ENCODE measurements around the gene AFF3.
"Not testable (repeated sequence)": the region's sequence is repeated elsewhere in the genome, so short reads cannot be mapped to it uniquely, and the experiment has no call there.

Gene AFF3

GRCh38 chr2:99775585-99775984 lies 366.8 kb downstream of the AFF3 start:
- no peak overlapping the region for H3K4me3 ChIP-seq (ENCODE audit: low read depth, low read length)
- TF ChIP-seq, protein P1, sequence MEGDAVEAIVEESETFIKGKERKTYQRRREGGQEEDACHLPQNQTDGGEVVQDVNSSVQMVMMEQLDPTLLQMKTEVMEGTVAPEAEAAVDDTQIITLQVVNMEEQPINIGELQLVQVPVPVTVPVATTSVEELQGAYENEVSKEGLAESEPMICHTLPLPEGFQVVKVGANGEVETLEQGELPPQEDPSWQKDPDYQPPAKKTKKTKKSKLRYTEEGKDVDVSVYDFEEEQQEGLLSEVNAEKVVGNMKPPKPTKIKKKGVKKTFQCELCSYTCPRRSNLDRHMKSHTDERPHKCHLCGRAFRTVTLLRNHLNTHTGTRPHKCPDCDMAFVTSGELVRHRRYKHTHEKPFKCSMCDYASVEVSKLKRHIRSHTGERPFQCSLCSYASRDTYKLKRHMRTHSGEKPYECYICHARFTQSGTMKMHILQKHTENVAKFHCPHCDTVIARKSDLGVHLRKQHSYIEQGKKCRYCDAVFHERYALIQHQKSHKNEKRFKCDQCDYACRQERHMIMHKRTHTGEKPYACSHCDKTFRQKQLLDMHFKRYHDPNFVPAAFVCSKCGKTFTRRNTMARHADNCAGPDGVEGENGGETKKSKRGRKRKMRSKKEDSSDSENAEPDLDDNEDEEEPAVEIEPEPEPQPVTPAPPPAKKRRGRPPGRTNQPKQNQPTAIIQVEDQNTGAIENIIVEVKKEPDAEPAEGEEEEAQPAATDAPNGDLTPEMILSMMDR (IDR thresholded peaks at IDR 0.05; ENCODE audit: borderline replicate concordance, insufficient read depth, low read depth, low read length), result no peak

DNA sequence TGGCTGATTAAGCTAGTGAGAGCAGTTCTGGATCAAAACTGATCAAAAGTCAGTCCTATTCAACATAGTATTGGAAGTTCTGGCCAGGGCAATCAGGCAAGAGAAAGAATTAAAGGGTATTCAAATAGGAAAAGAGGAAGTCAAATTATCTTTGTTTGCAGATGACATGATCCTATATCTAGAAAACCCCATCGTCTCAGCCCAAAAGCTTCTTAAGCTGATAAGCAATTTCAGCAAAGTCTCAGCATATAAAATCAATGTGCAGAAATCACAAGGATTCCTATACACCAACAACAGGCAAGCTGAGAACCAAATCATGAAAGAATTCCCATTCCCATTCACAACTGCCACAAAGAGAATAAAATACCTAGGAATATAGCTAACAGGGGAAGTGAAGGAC lies 368.7 kb downstream of the AFF3 start:
- H3K4me3 ChIP-seq (ENCODE audit: low read depth, low read length), result not testable (repeated sequence)

- no peak overlapping the region for H3K4me3 ChIP-seq (ENCODE audit: low read depth, low read length)
- TF ChIP-seq, protein P1 (IDR thresholded peaks at IDR 0.05; ENCODE audit: borderline replicate concordance, insufficient read depth, low read depth, low read length), result no peak
Measured at GRCh38 chr2:99772591-99773331, 369.6 kb downstream of the AFF3 start.

DNA sequence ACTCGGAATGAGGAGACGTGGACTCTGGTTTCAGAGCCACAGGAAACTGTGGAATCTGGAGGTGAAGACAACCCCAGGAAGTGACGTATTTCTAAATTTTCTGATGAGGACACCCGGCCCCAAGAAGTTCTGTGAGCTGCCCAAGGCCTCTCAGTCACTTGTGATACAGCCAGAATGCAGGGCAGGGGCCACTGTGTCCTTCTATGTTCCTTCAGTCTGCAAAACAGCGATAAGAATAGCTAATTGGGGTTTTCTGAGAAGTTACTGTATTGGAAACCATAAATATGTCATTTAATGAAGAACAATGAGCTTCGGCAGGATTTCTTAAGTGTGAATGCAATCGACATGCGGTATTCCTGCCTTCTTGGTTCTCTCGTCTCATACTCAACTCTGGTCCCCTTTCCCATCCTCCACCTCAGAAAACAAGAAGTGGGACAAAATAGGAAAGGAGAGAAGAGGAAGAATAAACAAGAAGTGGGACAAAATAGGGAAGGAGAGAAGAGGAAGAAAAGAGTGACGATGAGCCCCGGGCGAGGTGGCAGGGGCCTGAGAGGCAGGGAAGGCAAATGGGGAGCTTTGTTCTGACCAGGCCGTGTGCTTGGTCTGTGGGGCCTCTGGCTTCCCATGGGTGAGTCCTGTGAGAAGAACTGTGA lies 370.6 kb downstream of the AFF3 start:
- no peak overlapping the region for H3K4me3 ChIP-seq (ENCODE audit: low read depth, low read length)
- TF ChIP-seq, protein P1 (IDR thresholded peaks at IDR 0.05; ENCODE audit: borderline replicate concordance, insufficient read depth, low read depth, low read length), result no peak

GRCh38 chr2:99770876-99771275 lies 371.5 kb downstream of the AFF3 start:
- TF ChIP-seq, protein P1 (IDR thresholded peaks at IDR 0.05; ENCODE audit: borderline replicate concordance, insufficient read depth, low read depth, low read length), result no peak
- no peak overlapping the region for H3K4me3 ChIP-seq (ENCODE audit: low read depth, low read length)

GRCh38 chr2:99765731-99766318 lies 376.6 kb downstream of the AFF3 start:
- TF ChIP-seq, protein P1 (IDR thresholded peaks at IDR 0.05; ENCODE audit: borderline replicate concordance, insufficient read depth, low read depth, low read length), result no peak
- no peak overlapping the region for H3K4me3 ChIP-seq (ENCODE audit: low read depth, low read length)

DNA sequence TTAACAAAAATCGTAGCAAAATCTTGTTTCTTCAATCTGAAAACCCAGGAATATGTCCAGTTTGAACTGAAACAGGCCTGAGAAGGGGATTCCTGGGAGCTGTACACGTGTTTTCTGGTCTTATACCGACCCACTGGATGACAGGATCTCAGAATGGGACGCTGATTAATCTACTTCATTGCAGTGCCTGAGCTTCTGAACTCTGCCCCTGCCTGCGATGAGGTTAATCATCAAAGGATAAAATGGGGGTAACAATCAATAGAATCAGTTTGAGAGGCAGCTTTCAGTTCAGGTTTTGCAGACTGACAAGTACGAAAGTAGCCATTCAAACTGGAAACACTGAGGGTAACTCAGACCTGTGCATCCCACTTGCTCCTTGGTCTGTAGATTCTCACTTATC lies 378.6 kb downstream of the AFF3 start:
- no peak overlapping the region for H3K4me3 ChIP-seq (ENCODE audit: low read depth, low read length)
- TF ChIP-seq, protein P1 (IDR thresholded peaks at IDR 0.05; ENCODE audit: borderline replicate concordance, insufficient read depth, low read depth, low read length), result no peak

All from GM12875 (cell line).